Fibroblast of villous mesenchyme (primary cell): ENCODE results near the gene CPNE5. TPM values are rescaled to one million over a fixed set of nuclear protein-coding genes. Genes with fewer than 3 reads are reported as not detected.

ENCODE experiments used
- DNase-seq: peaks from one replicate; pipeline ENCODE4 v3.0.0-alpha.2; 2010; ENCODE audit warnings: low read depth
- H3K4me3 ChIP-seq: 2 replicates; pipeline ENCODE4 v1.5.1; 2011; ENCODE audit warnings: low read depth, mild to moderate bottlenecking, low read length
- CTCF ChIP-seq: IDR thresholded peaks from 2 replicates; pipeline ENCODE4 v1.5.1; 2012; ENCODE audit warnings: low read depth, mild to moderate bottlenecking, low read length; ENCODE audit not compliant: insufficient read depth
- total RNA-seq: library from RNA; depleted of rRNA; stranded (reverse); fragments of >200 nt; gene quantifications from 2 replicates; pipeline ENCODE4 v1.2.3, GENCODE V29; 2012

Gene CPNE5
- total RNA-seq, 1 donor = under 0.01 TPM

- H3K4me3 ChIP-seq = no peak overlapping the region
- no peak for TF ChIP-seq CTCF
- DNase-seq = no peak
These were observed 89.3 kb downstream of the CPNE5 start for GRCh38 chr6:36749829-36750489.

- H3K4me3 ChIP-seq = no peak overlapping the region
- TF ChIP-seq CTCF = no peak
- no peak for DNase-seq
These were observed 93.0 kb downstream of the CPNE5 start for GRCh38 chr6:36746251-36746650.

GRCh38 chr6:36745836-36746235, 93.4 kb downstream of the CPNE5 start:
- no peak for DNase-seq
- no peak for TF ChIP-seq CTCF
- H3K4me3 ChIP-seq = no peak overlapping the region

GRCh38 chr6:36745283-36745682, 94.0 kb downstream of the CPNE5 start:
- no peak for TF ChIP-seq CTCF
- DNase-seq = no peak
- no peak overlapping the region for H3K4me3 ChIP-seq

- TF ChIP-seq CTCF = no peak
- no peak for DNase-seq
- H3K4me3 ChIP-seq = no peak overlapping the region
These were observed 95.0 kb downstream of the CPNE5 start for GRCh38 chr6:36744304-36744673.

GRCh38 chr6:36743538-36744303, 95.5 kb downstream of the CPNE5 start:
- H3K4me3 ChIP-seq = no peak overlapping the region
- DNase-seq = no peak
- no peak for TF ChIP-seq CTCF
